Measurements from ENCODE around the gene MED15.
A peak's percentile ranks its signal among the peaks of the same experiment; 100 is the strongest.
"Not testable (repeated sequence)": the region's sequence is repeated elsewhere in the genome, so short reads cannot be mapped to it uniquely, and the experiment has no call there.

MED15 gene

DNA sequence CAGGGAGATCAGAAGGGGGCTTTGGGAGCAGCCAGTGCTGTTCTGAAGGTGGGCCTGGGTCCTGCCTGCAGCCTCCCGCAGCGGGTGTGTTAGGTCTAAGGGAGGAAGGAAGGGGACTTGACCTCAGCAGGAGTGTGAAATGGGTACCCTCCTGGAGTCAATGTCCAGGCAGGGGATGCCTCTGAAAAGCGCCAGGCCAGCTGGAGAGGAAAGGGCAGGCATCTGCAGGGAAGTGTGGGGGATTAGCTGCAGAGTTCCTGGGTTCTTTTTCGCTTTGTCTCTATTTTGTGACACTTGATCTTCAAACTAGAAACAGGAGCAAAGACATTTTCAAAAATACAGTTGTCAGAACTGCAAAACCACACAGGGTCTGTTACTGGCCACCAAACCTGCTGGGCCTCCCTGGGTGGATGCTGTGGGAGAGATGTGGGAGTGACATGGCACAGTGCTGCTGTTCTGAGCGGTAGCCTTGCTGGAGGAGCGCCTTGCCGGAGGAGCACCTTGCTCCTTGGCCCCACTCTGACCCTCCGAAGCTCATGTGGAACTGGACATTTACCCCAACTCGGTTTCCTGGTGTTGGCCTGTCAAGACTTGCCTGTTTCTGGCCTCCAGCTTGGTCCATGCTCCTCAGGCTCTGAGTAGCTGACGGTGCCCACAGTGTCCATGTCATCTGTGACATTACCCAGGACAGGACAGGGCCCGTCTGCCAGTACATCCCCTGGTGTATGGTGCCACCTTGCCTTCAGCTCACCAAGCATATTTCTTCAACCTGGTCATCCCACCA, 25.9 kb downstream of the MED15 start:
- DNase-seq = no peak

DNA sequence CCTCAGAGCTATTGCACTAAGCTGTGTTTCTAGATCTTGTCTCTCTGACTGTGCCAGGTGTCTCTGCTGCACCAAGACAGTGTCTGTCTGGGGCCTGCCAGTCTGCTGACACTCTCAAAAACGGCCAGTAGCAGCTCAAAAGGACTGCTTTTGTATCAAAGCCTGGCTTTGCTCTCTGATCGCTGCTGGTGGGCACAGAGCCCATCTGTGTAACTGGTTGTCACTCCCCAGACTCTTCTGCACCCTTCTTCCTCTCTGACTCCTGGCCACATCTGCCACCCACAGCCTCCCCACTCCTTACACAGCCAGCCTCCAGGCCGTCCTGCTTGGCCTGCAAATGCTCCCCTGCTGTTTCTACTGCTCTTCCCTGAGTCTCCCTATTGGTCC, 26.5 kb downstream of the MED15 start:
- no peak for DNase-seq

DNA sequence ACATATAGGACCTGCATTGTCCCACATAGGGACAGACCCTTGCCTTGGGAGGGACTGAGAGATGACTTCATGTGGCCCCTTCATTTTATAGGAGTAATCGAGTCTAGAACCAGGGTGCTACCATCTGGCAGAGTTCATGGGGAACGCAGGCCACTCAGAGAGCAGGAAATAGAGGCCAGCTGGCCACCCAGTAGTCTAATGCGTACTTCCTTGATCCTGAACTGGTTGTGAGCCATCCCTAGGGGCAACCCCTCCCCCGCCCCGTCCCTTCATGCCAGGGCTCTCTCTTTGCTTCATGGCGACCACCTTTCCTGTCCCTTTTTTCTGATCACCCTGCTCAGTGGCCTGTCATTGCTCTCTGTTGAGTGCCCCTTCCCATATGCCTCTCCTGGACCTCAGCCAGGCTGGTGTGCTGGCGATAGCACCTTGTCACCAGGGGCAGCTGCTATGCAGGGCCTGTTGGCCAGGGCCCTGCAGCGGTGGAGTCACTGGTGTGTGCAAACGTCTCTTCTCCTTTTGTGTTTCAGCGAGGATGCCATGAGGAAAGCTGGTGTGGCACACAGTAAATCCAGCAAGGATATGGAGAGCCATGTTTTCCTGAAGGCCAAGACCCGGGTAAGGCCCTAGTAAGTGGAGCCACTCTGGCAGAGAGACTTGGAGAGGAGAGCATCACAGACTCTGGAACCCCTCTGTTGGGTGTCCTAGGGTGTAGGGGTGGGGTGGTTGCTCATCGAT, 29.3 kb downstream of the MED15 start:
- DNase-seq = no peak

DNA sequence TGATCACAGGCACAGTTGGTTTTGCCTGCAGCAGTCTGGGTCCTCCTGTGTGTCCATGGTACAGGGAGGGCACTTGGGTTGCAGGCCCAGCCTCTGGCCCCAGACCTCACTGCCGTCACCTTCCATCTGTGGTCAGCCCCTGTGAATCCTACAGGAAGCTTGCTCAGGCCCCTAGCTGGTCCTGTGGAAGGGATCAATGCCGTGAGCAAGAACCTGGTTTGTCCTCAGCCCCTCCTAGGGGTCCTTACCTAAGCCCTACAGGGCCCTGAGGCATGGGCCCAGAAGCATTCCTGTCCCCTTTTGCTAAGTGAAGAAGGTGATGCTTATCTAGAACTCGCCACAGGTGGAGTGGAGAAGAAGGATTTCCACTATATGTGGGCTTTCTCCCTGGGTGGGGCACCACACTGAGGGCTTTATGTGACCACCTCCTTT, 29.9 kb downstream of the MED15 start:
- DNase-seq = no peak

DNA sequence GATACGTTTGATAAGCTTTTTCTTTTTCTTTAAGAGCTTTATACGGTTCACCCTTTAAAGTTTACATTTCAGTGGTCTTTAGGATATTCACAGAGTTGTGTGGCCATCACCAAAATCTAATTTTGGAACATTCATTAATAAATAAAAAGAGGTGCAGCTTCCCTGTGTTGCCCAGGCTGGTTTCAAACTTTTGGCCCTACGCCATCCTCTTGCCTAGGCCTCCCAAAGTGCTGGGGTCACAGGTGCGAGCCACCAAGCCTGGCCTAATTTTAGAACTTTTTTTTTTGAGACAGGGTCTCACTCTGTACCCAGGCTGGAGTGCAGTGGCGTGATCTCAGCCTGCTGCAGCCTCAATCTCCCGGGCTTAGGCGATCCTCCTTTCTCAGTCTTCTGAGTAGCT, 30.6 kb downstream of the MED15 start:
- no peak for DNase-seq

DNA sequence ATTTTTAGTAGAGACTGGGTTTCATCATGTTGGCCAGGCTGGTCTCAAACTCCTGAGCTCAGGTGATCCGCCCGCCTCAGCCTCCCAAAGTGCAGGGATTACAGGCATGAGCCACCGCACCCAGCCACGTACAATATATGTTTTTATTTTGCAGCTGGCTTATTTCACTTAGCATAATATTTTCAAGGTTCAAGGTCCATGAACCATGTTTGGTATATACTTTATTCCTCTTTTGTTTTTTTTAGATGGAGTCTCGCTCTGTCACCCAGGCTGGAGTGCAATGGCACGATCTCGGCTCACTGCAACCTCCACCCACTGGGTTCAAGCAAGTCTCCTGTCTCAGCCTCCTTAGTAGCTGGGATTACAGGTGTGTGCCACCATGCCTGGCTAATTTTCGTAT, 31.5 kb downstream of the MED15 start:
- DNase-seq = not testable (repeated sequence)

DNA sequence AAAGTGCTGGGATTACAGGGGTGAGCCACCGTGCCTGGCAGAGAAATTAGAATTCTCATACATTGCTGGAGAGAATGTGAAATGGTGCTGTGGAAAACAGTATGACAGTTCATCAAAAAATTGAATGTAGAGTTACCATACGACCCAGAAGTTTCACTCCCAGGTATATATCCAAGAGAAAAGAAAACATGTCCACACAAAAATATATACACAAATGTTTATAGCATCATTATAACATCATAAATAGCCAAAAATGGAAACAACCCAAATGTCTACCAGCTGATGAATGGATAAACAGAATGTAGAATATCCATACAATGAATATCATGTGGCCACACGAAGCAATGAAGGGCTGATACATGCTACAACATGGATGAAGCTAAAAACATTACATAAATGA, 34.6 kb downstream of the MED15 start:
- DNase-seq = no peak

DNA sequence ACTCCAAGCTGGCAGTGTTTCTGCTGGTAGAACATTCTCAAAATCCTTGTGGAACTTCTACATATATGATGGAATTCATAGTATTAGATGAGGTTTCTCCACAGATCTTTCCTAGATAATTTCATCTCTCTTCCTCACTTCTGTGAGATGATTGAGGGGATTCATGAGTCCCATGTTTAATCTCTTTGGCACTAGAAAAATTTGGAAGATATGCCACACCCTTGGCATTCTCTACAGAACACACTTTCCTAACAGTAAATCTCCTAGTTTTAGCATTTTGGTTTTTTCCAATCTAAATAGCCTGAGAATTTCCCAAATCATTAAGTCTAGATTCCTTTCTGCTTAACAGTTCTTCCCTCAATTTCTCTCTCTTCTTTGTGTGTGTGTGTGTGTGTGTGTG, 35.3 kb downstream of the MED15 start:
- no peak for DNase-seq

DNA sequence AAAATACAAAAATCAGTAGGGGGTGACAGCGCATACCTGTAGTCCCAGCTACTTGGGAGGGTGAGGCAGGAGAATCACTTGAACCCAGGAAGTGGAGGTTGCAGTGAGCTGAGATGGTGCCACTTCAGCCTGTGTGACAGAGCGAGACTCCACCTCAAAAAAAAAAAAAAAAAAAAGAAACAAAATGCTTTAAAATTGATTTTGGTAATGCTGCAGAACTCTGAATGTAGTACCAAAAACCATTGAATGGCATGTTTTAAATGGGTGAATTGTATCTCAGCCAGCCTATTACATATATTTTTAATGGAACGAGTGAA, 37.9 kb downstream of the MED15 start:
- not testable (repeated sequence) for DNase-seq

DNA sequence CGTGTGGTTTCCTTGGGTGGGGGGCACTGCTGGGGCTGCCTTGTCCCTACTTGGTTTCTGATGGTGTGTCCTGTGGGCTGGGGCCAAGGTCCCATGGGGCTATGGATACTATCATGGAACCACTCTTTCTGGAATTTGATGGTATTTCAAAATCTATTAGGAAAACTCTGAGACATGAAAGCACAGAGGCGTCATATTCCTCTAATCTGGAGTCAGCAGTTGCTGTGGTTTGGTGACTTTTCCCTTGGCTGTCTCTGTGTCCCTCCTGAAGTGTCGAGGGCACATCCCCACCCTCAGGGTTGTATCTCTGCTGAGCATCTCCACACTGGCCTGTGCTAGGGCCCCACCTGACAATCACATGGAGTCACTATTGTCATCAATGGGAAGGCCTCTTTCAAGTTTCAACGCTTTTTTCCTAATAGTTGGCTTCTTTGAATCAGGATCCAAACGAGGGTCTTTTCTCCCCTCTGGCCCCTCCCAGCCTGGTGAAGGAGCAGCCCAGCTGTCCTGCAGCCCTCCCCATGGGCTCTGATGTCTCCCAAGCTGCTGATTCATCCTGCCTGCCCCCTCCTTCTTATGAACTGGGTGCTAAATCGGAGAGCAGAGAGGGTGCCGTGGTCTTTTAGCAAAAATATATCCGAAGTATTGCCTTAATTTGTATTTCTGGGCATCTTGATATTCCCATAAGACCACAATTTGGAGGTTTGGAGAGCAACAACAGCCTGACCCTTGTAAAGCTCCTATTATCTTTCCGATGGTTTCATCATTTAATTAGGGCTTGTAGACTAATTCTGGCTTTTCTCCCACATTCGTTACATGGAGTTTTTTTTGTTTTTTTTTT, 38.5 kb downstream of the MED15 start:
- no peak for DNase-seq

DNA sequence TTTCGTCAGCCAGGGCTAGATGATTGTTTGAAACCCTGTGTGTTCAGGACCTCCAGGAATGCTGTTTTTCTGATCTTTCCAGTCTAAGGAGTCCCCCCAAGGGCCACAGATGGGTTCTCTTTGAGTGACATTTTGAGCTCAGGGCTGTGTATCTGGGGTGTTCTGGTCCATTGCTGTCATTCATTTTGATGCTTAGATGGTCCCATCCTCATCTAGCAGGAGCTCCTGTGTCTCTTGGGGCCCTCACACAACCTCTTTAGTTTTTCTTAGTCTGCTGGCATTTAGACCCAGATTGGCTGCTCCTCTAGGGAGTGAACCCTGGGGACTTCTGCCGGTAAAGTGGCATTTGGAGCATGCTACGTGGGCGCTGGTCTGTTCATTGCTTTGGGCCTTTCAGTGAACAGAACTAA, 39.1 kb downstream of the MED15 start:
- no peak for DNase-seq

DNA sequence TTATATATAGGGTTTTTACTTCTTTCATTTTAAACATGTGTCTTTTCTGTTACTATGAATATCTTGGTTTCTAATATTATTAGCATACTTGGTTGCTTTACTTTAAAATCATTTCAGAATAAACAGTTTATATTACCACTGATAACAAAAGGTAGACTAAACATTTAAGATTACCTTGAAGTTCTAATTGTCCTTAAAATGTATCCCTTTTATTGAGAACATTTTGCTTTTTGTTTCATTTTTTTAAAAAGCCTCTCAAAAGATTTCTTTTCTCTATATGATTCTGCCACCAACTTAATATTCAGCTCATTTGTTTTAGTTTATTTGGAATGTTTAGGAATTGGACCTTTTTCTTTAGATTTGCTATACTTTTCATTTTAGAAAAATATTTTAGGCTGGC, 39.6 kb downstream of the MED15 start:
- DNase-seq = no peak

DNA sequence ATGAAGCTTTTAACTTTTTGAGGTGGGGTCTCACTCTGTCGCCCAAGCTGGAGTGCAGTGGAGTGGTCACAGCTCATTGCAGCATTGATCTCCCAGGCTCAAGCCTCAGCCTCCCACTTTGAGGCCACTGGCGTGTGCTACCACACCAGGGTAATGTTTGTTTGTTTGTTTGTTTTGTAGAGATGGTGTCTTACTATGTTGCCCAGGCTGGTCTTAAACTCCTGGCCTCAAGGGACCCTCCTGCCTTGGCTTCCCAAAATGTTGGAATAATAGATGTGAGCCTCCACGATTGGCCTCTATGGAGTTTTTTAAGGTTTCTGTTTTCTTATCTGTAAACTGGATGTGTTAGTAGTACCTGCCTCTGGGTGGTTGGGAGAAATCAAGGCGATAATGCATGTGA, 41.4 kb downstream of the MED15 start:
- DNase-seq = no peak

DNA sequence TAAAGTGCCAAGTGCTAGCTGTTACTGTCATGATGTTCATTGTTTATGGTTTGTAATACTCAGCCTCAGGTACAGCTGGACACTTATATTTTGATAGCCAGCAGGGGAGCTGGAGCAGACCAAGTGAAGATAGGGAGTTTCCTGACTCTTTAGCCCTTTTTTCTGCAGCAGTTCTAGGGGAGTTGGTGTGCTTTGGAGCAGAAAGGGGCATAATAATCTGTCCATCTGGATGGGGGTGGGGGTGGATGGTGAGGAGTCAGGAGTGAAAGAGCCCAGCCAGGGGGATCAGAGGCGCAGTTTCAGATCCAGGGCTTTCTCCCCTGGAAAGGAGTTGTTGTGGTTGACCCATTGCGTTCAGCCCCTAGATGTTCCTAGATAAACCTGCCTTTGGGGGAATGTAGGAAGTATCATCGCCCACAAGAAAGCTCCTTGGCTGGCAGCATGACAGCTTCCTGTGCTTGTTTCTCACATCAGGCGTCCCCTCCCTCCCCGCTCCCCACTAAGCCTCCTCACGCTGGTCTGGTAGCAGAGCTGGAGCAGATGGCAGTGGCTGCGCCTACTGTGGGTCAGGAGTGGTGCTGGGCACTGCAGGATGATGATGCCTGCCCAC, 41.9 kb downstream of the MED15 start:
- no peak for DNase-seq

DNA sequence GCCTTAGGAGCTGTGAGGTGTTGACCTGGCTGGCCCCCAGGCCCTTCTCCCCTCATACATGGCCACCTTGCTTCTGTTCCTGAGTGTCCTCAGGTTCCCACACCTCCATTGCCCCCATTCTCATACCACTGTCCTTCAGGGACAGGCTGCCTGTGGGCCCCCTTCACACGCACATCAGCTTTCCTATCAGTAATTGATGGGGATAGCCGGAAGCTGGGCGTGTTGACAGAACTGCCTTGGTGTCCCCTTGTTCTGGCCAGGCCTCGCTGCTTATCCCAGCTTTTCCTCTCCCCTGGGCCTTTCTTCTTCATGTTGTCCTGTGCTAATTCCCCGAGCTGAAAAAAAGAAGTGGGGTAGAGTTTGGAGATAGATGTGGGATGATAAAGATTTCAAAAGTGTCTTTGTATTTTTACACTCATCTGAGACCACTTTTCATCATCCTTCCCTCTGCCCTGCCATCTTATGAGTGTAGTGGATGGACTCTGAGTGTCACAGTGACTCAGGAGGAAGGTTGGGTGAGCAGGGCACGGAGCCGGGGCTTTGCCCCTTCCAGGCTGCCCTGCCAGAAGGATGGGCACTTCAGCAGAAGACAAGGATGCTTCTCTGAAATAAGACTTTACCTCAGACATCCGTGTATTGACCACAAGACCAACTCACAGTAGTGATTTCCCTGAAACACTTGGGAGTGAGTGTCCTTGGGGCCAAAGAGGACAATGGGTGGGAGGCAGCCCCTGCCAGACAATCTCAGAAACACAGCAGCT, 42.8 kb downstream of the MED15 start:
- no peak for DNase-seq

DNA sequence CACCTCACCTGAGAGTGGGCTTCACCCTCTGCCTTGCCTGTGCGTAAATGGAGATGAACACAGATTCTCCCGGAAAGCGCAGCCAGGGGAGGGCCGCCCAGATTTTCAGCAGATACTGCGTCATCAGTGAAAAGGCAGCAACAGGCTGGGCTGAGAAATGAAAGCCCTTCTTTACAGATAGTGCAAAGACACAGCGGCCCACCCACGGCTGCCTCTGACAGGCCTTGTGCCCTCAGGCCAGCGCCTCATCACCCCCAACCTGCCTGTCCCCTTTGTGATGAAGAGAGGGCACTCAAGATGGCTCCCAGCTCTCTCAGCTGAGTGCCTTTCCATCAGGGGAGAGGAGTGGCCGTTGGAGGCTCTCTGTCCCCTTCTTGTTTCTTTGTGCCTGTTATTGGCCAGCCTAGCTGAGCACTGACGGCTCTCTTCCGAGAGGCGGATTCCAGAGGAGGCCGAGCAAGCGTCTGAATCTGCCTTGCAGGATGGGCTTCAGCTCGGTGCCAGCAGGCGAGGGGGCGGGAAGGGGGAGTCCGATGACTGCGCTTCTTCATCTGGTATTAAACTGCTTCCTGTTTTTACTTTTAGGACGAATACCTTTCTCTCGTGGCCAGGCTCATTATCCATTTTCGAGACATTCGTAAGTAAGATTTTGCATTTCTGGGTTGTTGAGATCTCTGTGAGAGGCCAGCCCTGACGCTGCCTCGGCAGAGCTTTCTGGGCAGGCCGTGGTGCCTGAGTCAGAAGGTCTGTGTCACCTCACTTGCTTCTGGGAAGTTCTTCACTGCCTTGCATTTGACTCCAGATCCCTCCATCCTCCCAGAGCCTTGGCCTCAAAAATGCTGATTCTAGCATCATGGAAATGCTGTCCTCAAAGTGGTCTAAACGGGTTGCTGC, 43.7 kb downstream of the MED15 start:
- DNase-seq = no peak

DNA sequence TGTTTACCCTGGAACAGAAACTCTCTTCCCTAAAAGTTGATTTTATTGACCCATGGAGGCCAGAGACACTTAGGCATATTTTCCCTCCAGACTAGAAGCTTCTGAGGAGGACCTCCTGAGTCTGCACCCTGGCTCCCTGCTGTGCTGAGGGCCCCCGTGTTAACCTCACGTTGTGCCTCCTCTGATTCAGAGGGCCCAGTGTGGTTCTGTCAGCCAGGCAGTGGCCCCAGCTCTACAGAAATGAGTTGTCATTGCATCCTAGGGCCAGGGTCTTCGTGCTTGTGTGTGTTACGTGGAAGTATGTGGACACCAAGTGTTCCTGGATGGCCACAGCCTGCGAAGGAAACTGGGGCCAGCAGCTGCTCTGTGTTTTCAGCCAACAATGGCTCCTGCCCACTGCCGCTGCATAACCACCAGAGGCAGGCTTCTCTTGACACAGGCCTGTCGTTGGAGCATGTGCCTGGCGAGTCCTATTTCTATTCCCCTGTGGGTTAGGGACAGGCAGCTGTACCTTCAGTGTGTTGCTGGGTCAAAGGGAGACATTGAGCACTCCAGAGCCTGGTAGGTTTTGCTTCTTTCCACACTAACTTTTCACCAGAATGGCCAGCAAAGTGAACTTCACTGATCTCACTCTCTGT, 44.5 kb downstream of the MED15 start:
- DNase-seq = peak; percentile 62

DNA sequence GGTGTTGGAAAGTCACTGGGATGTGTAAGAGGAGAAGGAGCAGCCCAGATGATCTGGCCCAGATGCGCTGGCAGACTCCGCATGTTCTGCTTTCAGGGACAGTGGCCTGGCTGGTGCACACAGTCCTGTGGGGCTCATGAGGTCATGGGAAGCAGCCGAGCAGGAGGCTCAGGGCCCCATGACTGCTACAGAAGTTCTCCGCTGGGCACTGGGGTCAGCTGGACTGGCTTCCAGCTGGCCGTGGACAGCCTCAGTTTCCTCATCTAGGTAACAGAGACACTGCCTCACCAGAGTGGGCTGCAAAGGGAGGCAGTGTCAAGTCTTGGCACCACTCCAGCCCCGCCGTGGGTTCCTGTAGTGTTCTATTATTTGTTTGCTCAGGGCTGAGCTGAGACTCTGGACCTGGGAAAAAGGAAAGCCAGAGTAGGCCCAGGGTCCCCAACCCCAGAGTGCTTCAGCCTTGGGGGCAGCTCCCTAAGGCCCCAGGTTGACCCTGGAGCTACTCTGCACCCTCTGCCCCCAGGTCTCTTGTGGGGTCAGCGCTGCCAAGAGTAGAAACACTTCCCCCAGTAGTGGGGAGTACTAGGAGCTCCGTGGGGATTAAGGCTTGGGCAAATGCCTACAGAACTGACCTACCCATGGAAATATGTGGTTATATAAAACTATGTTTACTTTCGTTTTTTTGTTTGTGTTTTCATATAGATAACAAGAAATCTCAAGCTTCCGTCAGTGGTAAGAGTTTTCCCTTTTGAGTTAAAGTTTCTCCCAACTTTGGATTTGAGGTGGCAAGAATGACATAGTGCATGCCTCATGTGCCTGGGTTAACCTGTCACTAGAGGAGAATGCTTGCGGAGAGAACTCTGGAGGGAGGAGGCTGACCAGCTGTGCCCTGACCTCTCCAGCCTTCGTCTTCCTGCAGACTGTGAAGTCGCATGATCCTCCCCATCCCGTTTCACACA, 45.3 kb downstream of the MED15 start:
- peak; percentile 71 for DNase-seq

DNA sequence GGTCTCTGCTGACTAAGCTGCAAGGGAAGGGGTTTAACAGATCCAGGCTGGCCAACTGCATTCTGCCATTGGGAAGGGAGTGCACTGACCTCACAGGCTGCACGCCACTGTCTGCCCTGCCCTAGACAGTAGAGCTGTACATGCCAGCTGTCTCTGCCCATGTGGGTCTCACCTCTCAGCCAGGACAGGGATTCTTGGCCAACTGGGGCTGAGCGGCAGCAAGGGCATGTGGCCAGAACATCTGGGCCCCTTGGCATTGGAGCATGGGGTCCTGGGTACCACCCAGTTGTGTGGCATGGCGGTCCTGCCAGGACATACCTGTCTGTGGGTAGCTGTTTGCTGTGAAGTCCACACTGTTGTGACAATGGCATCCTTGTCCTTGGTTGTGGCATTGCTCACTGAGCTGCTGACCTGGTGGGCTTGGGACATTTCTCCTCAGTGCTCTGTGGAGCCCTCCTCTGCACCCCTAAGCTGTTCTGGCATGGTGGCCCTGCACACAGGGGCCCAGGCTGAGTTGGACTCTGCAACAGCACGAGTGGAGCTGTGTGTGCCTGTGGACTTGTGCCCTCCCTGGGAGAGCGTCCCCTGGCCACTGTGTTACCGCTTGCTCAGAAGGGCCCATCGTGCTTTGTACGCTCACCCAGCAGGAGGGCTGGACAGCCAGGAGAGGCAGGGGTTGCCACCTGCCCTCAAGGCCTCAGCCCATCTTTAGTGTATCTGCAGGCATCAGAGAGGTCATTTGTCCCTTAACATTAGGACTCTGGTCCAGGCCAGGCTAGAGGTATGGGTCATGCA, 46.7 kb downstream of the MED15 start:
- no peak for DNase-seq
